WTC11 (cell line): ENCODE measurements around the gene USP11. TPM values are rescaled to one million over a fixed set of nuclear protein-coding genes. Genes with fewer than 3 reads are reported as not detected.

Experiments used
- ATAC-seq: fragments of 200-7000 bp; cut with Tn5 transposase; 2 replicates; pipeline ENCODE4 v1.10.0; 2021; ENCODE audit warnings: mild to moderate bottlenecking, moderate library complexity
- CTCF ChIA-PET: fragments of 300-600 bp; sonication (Branson Sonifier 250); formaldehyde crosslinking; loops from one replicate; lab custom pipeline; 2021; ENCODE audit warnings: antibody characterized with exemption; lab: Charles Lee
- POLR2A ChIA-PET: fragments of 350-600 bp; sonication (Branson Sonifier 250); formaldehyde crosslinking; loops from one replicate; lab custom pipeline; 2021; ENCODE audit warnings: antibody characterized with exemption; lab: Charles Lee
- DNase-seq: peaks from one replicate; pipeline ENCODE4 v3.0.0; 2021; ENCODE audit warnings: low spot score
- H3K27ac Mint-ChIP-seq: 2 replicates; pipeline ENCODE4 v1.8.0; 2021; ENCODE audit warnings: mixed read lengths
- H3K27me3 Mint-ChIP-seq: 2 replicates; pipeline ENCODE4 v1.8.0; 2021; ENCODE audit warnings: low read depth, mild to moderate bottlenecking, moderate library complexity, mixed read lengths
- H3K36me3 Mint-ChIP-seq: 2 replicates; pipeline ENCODE4 v1.8.0; 2021; ENCODE audit warnings: mixed read lengths
- H3K4me1 Mint-ChIP-seq: 2 replicates; pipeline ENCODE4 v1.8.0; 2022; ENCODE audit warnings: mixed read lengths
- H3K4me3 Mint-ChIP-seq: 2 replicates; pipeline ENCODE4 v1.8.0; 2021; ENCODE audit warnings: mild to moderate bottlenecking, moderate library complexity, mixed read lengths
- H3K9me3 Mint-ChIP-seq: 2 replicates; pipeline ENCODE4 v1.8.0; 2021; ENCODE audit warnings: mixed read lengths
- CREB1 ChIP-seq: sonication (generic); formaldehyde crosslinking; IDR thresholded peaks from 2 replicates; pipeline ENCODE4 v1.8.0; 2023; ENCODE audit warnings: mild to moderate bottlenecking, missing genetic modification reagents
- E2F1 ChIP-seq: sonication (generic); formaldehyde crosslinking; IDR thresholded peaks from 2 replicates; pipeline ENCODE4 v1.8.0; 2022; ENCODE audit warnings: mild to moderate bottlenecking, missing genetic modification reagents
- E2F4 ChIP-seq: sonication (generic); formaldehyde crosslinking; IDR thresholded peaks from 2 replicates; pipeline ENCODE4 v1.8.1; 2022; ENCODE audit warnings: low read depth, mild to moderate bottlenecking, moderate library complexity, missing genetic modification reagents, borderline replicate concordance
- ETV6 ChIP-seq: sonication (generic); formaldehyde crosslinking; IDR thresholded peaks from 2 replicates; pipeline ENCODE4 v1.8.1; 2022; ENCODE audit warnings: mild to moderate bottlenecking, missing genetic modification reagents
- FOXP1 ChIP-seq: sonication (generic); formaldehyde crosslinking; IDR thresholded peaks from 2 replicates; pipeline ENCODE4 v1.8.0; 2022; ENCODE audit warnings: missing genetic modification reagents, mild to moderate bottlenecking, moderate library complexity, borderline replicate concordance
- GTF2I ChIP-seq: fragments of 250-450 bp; sonication (Bioruptor Pico); conservative IDR thresholded peaks from 2 replicates; pipeline ENCODE4 v1.4.0; 2021; ENCODE audit warnings: mild to moderate bottlenecking
- IRF2 ChIP-seq: sonication (generic); formaldehyde crosslinking; IDR thresholded peaks from 2 replicates; pipeline ENCODE4 v1.8.0; 2022; ENCODE audit warnings: low read depth, missing genetic modification reagents, borderline replicate concordance
- NFATC4 ChIP-seq: fragments of 250-450 bp; sonication (Bioruptor Pico); IDR thresholded peaks from 2 replicates; pipeline ENCODE4 v1.9.0; 2021; ENCODE audit warnings: mild to moderate bottlenecking
- NR3C1 ChIP-seq: sonication (generic); formaldehyde crosslinking; conservative IDR thresholded peaks from 2 replicates; pipeline ENCODE4 v1.8.1; 2023; ENCODE audit warnings: low read depth, mild to moderate bottlenecking, missing genetic modification reagents
- ZNF138 ChIP-seq: sonication (generic); formaldehyde crosslinking; conservative IDR thresholded peaks from 2 replicates; pipeline ENCODE4 v1.8.1; 2022; ENCODE audit warnings: mild to moderate bottlenecking, moderate library complexity, missing genetic modification reagents
- ZNF317 ChIP-seq: sonication (generic); formaldehyde crosslinking; IDR thresholded peaks from 2 replicates; pipeline ENCODE4 v1.8.1; 2023; ENCODE audit warnings: low read depth, mild to moderate bottlenecking, moderate library complexity, missing genetic modification reagents, borderline replicate concordance
- total RNA-seq: library from RNA; stranded (reverse); gene quantifications from 3 replicates; pipeline ENCODE4 v1.2.3, GENCODE V29; 2021
- TF ChIP-seq, protein P1 (sequence below): sonication (generic); formaldehyde crosslinking; IDR thresholded peaks from 2 replicates; pipeline ENCODE4 v1.8.1; 2022; ENCODE audit warnings: low read depth, missing genetic modification reagents, borderline replicate concordance
- TF ChIP-seq, protein P2 (sequence below): sonication (generic); formaldehyde crosslinking; IDR thresholded peaks from 2 replicates; pipeline ENCODE4 v1.8.1; 2022; ENCODE audit warnings: mild to moderate bottlenecking, missing genetic modification reagents, moderate library complexity, borderline replicate concordance
- TF ChIP-seq, protein P3 (sequence below): sonication (generic); formaldehyde crosslinking; IDR thresholded peaks from 2 replicates; pipeline ENCODE4 v1.8.0; 2022; ENCODE audit warnings: mild to moderate bottlenecking, missing genetic modification reagents

Gene USP11
- total RNA-seq, 1 experiment from 2014 or later = 86.8 TPM

DNA sequence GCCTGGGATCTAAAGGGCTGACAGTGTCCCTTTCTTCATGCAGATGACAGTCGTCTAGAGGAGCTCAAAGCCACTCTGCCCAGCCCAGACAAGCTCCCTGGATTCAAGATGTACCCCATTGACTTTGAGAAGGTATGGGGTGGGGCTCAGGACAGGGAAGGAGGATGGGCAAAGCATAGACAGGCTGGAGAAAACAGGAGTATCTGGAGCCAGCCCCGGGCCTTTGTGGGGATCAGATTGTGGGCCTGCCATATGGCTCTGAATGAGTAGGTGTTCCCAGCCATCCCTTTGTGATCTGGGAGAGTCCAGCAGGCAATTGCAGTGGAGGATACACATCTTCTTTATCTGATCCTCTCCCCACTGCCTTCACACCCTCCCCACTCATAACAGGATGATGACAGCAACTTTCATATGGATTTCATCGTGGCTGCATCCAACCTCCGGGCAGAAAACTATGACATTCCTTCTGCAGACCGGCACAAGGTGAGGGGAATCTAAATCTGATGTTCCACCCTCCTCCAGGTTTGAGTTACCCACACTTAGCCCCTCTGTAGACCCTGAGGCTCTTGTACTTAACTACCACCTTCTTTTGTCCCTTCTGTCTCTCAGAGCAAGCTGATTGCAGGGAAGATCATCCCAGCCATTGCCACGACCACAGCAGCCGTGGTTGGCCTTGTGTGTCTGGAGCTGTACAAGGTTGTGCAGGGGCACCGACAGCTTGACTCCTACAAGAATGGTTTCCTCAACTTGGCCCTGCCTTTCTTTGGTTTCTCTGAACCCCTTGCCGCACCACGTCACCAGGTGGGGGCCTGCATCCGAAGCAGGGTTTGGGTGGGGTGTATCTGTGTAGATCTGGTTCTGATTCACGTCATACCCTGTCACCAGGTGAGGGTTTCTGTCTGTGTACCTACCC, 20.2 kb upstream of the USP11 start:
- TF ChIP-seq, protein P1, sequence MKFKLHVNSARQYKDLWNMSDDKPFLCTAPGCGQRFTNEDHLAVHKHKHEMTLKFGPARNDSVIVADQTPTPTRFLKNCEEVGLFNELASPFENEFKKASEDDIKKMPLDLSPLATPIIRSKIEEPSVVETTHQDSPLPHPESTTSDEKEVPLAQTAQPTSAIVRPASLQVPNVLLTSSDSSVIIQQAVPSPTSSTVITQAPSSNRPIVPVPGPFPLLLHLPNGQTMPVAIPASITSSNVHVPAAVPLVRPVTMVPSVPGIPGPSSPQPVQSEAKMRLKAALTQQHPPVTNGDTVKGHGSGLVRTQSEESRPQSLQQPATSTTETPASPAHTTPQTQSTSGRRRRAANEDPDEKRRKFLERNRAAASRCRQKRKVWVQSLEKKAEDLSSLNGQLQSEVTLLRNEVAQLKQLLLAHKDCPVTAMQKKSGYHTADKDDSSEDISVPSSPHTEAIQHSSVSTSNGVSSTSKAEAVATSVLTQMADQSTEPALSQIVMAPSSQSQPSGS (CRISPR knock-in tag) = no peak
- TF ChIP-seq CREB1 (CRISPR knock-in tag) = no peak
- TF ChIP-seq, protein P2, sequence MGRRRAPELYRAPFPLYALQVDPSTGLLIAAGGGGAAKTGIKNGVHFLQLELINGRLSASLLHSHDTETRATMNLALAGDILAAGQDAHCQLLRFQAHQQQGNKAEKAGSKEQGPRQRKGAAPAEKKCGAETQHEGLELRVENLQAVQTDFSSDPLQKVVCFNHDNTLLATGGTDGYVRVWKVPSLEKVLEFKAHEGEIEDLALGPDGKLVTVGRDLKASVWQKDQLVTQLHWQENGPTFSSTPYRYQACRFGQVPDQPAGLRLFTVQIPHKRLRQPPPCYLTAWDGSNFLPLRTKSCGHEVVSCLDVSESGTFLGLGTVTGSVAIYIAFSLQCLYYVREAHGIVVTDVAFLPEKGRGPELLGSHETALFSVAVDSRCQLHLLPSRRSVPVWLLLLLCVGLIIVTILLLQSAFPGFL = no peak
- CTCF ChIA-PET = no interaction called here
- ATAC-seq (no peak), DNase-seq (no peak)
- POLR2A ChIA-PET = no interaction called here
- no peak overlapping the region; the same call in 1 of the 2 replicates for H3K27ac Mint-ChIP-seq
- H3K36me3 Mint-ChIP-seq = peaks cover 78% of the 10 kb centered on the region
- no peaks in the 10 kb centered on the region for H3K9me3 Mint-ChIP-seq
- no peaks in the 10 kb centered on the region for H3K27me3 Mint-ChIP-seq
- H3K4me3 Mint-ChIP-seq = no peak overlapping the region
- peaks cover 13% of the 10 kb centered on the region for H3K4me1 Mint-ChIP-seq

DNA sequence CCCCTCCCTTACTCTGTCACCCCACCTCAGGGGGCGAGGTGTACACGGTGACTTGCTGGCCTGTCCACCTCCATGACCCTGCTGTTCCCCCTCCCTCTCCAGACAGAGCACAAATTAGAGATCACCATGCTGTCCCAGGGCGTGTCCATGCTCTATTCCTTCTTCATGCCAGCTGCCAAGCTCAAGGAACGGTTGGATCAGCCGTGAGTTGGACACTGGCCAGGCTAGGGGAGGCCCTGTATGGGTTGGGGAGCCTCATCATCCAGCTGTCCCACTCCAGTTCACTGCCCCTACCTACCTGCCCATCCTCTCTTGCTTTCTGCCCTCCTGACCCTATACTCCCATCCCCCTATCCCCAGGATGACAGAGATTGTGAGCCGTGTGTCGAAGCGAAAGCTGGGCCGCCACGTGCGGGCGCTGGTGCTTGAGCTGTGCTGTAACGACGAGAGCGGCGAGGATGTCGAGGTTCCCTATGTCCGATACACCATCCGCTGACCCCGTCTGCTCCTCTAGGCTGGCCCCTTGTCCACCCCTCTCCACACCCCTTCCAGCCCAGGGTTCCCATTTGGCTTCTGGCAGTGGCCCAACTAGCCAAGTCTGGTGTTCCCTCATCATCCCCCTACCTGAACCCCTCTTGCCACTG, 18.3 kb upstream of the USP11 start:
- Mint-ChIP-seq H3K4me1 (peaks cover 15% of the 10 kb centered on the region), H3K4me3 (no peak overlapping the region), H3K9me3 (no peaks in the 10 kb centered on the region), H3K27ac (0 out of 2 replicates have a peak overlapping the region, but pooled peaks have one; percentile 23), H3K36me3 (peaks cover 63% of the 10 kb centered on the region), H3K27me3 (no peaks in the 10 kb centered on the region; the same call in 1 of the 2 replicates)
- TF ChIP-seq NR3C1 (CRISPR knock-in tag) = no peak
- DNase-seq (no peak), ATAC-seq (no peak)
- ChIA-PET POLR2A (no interaction called here), CTCF (no interaction called here)

DNA sequence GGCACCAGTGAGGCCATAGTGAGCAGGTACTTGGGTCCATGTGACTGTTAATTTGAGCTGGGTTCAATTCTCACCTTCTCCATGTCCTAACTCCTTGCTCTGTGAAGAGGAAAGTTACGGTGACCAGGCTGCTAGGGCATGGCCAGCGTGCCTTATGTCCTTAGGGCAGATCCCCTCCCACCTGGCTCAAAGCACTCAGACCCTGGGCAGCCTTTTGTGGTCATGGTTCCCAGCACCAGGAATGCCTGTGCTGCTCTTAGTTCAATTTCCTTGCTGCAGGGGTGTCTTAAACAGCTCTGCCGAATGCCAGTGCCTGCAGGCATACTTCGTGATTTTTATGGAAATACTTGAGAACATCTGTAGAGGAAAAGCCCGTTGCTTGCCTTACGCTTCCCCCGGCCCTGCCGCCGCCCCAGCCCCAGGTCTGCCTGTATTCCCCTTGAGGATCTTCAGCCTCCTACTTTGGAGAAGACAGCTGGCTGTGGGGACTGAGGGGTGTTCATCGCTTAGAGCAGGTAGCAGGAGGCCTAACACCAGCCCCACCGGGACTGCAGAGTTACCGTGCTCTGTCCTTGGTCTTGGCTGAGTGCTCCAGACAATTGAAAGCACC, 17.4 kb upstream of the USP11 start:
- TF ChIP-seq FOXP1 (CRISPR knock-in tag) = no peak
- TF ChIP-seq IRF2 (CRISPR knock-in tag) = no peak
- no peak for TF ChIP-seq E2F4 (CRISPR knock-in tag)
- no peak for TF ChIP-seq ETV6 (CRISPR knock-in tag)
- TF ChIP-seq, protein P1 (CRISPR knock-in tag) = no peak
- H3K27ac Mint-ChIP-seq = peak overlapping the region; percentile 23
- ChIA-PET CTCF (no interaction called here), POLR2A (no interaction called here)
- DNase-seq (no peak), ATAC-seq (no peak)
- no peaks in the 10 kb centered on the region for H3K9me3 Mint-ChIP-seq
- H3K4me3 Mint-ChIP-seq = no peak overlapping the region
- peaks cover 24% of the 10 kb centered on the region for H3K4me1 Mint-ChIP-seq
- no peaks in the 10 kb centered on the region; the same call in 1 of the 2 replicates for H3K27me3 Mint-ChIP-seq
- peaks cover 57% of the 10 kb centered on the region for H3K36me3 Mint-ChIP-seq

- Mint-ChIP-seq H3K9me3 (no peaks in the 10 kb centered on the region), H3K27me3 (no peaks in the 10 kb centered on the region; the same call in 1 of the 2 replicates), H3K4me3 (peak overlapping the region; percentile 90), H3K36me3 (peaks cover 52% of the 10 kb centered on the region), H3K4me1 (peaks cover 30% of the 10 kb centered on the region), H3K27ac (peak overlapping the region; percentile 96)
- ATAC-seq (no peak), DNase-seq (no peak)
- ChIA-PET POLR2A (interaction anchor here (2.3 kb wide), 1 partner anchor 17 kb away, joined by 14 read pairs; the partner anchor contains the start of gene USP11), CTCF (no interaction called here)
- TF ChIP-seq NFATC4 (no peak), ZNF138 (CRISPR knock-in tag) (no peak), GTF2I (CRISPR knock-in tag) (no peak), E2F1 (CRISPR knock-in tag) (no peak), ZNF317 (CRISPR knock-in tag) (no peak)
- TF ChIP-seq, protein P3, sequence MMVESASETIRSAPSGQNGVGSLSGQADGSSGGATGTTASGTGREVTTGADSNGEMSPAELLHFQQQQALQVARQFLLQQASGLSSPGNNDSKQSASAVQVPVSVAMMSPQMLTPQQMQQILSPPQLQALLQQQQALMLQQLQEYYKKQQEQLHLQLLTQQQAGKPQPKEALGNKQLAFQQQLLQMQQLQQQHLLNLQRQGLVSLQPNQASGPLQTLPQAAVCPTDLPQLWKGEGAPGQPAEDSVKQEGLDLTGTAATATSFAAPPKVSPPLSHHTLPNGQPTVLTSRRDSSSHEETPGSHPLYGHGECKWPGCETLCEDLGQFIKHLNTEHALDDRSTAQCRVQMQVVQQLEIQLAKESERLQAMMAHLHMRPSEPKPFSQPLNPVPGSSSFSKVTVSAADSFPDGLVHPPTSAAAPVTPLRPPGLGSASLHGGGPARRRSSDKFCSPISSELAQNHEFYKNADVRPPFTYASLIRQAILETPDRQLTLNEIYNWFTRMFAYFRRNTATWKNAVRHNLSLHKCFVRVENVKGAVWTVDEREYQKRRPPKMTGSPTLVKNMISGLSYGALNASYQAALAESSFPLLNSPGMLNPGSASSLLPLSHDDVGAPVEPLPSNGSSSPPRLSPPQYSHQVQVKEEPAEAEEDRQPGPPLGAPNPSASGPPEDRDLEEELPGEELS (CRISPR knock-in tag) = no peak
These were observed 16.4 kb upstream of the USP11 start for GRCh38 chrX:47216393-47216925.
